ENCODE data around the gene MAN2C1. TPM values are rescaled to one million over a fixed set of nuclear protein-coding genes. Genes with fewer than 3 reads are reported as not detected.
"Not testable (repeated sequence)": the region's sequence is repeated elsewhere in the genome, so short reads cannot be mapped to it uniquely, and the experiment has no call there.

Gene MAN2C1
- total RNA-seq, 2 donors from 2014 or later: 150 to 224 TPM

DNA sequence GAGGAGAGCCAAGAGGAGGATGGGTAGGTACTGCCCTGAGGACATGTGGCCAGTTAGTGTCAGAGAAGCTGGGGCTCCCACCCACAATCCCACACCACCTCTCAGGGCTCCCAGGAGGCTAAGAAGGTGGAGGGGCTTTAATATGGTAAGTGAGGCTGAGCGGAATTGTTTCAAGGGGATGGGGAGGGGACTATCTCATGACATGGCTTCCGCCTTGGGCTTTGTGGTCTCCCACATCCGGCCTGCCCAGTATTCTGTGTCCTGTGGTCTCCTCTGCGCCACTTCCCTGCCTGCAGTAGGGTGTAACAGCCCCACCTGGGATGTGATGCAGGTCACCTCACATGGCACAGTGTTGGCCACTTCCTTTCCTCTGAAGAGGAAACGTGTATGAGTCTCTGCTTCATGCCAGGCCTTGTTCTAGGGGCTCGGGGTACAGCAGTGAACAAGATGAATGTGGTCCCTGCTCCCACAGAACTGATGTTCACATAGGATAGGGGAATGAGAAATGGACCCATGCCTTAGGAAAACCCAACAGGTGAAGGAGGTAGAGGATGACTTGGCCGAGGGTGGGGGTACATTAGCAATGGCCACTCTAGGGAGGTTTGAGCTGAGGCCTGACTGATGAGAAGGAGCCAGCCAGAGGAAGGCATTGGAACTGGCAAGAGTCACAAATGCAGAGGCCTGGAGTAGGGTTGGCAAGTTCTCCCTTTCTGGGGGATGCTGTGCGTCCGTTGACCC lies 18.4 kb downstream of the MAN2C1 start:
- Mint-ChIP-seq H3K27ac (no peak overlapping the region), H3K27me3 (ENCODE audit: insufficient read depth) (peaks cover 40% of the 10 kb centered on the region), H3K36me3 (ENCODE audit: low read depth) (peaks cover 2% of the 10 kb centered on the region), H3K4me3 (no peak overlapping the region), H3K4me1 (peaks cover 2% of the 10 kb centered on the region), H3K9me3 (no peaks in the 10 kb centered on the region)
- Histone ChIP-seq H3K36me3 (ENCODE audit: control insufficient read depth, insufficient read depth, low read length) (no peaks in the 10 kb centered on the region), H3K9me3 (ENCODE audit: control insufficient read depth, low read length) (no peaks in the 10 kb centered on the region), H3K27ac (ENCODE audit: low read depth, low read length) (no peak overlapping the region), H3K4me1 (ENCODE audit: control insufficient read depth, insufficient read depth, low read length) (no peaks in the 10 kb centered on the region), H3K9ac (ENCODE audit: extremely low read depth, low read length, poor library complexity, severe bottlenecking) (no peak overlapping the region), H3K27me3 (ENCODE audit: control insufficient read depth, insufficient read depth, low read length, poor library complexity, severe bottlenecking) (peaks cover 12% of the 10 kb centered on the region), H3K4me3 (ENCODE audit: low read length) (no peak overlapping the region)
- DNase-seq: no peak
- WGBS, 2 experiments (ENCODE audit: insufficient coverage in 1 of 2, insufficient read length in 1 of 2): 81 to 96% methylated on average over 4 to 7 of the region's 9 CpGs
- TF ChIP-seq, protein P1, sequence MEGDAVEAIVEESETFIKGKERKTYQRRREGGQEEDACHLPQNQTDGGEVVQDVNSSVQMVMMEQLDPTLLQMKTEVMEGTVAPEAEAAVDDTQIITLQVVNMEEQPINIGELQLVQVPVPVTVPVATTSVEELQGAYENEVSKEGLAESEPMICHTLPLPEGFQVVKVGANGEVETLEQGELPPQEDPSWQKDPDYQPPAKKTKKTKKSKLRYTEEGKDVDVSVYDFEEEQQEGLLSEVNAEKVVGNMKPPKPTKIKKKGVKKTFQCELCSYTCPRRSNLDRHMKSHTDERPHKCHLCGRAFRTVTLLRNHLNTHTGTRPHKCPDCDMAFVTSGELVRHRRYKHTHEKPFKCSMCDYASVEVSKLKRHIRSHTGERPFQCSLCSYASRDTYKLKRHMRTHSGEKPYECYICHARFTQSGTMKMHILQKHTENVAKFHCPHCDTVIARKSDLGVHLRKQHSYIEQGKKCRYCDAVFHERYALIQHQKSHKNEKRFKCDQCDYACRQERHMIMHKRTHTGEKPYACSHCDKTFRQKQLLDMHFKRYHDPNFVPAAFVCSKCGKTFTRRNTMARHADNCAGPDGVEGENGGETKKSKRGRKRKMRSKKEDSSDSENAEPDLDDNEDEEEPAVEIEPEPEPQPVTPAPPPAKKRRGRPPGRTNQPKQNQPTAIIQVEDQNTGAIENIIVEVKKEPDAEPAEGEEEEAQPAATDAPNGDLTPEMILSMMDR (conservative IDR thresholded peaks at IDR 0.05): no peak

DNA sequence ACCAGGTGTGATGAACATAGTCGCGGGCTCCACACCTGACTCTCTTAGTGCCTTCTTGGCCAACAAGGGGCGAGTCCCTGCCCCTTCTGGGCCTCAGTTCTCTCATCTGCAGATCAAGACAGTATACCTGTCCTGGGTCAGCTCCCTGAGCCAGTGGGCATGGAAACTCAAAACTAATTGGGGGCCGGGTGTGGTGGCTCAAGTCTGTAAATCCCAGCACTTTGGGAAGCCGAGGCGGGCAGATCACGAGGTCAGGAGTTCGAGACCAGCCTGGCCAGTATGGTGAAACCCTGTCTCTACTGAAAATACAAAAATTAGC lies 19.1 kb downstream of the MAN2C1 start:
- not testable (repeated sequence) for H3K9me3 Mint-ChIP-seq; H3K9me3 ChIP-seq (ENCODE audit: control insufficient read depth, low read length); H3K9ac ChIP-seq (ENCODE audit: extremely low read depth, low read length, poor library complexity, severe bottlenecking); H3K4me3 ChIP-seq (ENCODE audit: low read length); H3K27ac Mint-ChIP-seq; H3K4me1 Mint-ChIP-seq; H3K36me3 Mint-ChIP-seq (ENCODE audit: low read depth); H3K27ac ChIP-seq (ENCODE audit: low read depth, low read length); DNase-seq; H3K36me3 ChIP-seq (ENCODE audit: control insufficient read depth, insufficient read depth, low read length); H3K4me3 Mint-ChIP-seq; H3K4me1 ChIP-seq (ENCODE audit: control insufficient read depth, insufficient read depth, low read length)
- peaks cover 40% of the 10 kb centered on the region for H3K27me3 Mint-ChIP-seq (ENCODE audit: insufficient read depth)
- 94 to 99% methylated on average over 8 of the region's 8 CpGs for WGBS, 2 experiments (ENCODE audit: insufficient coverage in 1 of 2, insufficient read length in 1 of 2)
- H3K27me3 ChIP-seq (ENCODE audit: control insufficient read depth, insufficient read depth, low read length, poor library complexity, severe bottlenecking): peaks cover 12% of the 10 kb centered on the region

DNA sequence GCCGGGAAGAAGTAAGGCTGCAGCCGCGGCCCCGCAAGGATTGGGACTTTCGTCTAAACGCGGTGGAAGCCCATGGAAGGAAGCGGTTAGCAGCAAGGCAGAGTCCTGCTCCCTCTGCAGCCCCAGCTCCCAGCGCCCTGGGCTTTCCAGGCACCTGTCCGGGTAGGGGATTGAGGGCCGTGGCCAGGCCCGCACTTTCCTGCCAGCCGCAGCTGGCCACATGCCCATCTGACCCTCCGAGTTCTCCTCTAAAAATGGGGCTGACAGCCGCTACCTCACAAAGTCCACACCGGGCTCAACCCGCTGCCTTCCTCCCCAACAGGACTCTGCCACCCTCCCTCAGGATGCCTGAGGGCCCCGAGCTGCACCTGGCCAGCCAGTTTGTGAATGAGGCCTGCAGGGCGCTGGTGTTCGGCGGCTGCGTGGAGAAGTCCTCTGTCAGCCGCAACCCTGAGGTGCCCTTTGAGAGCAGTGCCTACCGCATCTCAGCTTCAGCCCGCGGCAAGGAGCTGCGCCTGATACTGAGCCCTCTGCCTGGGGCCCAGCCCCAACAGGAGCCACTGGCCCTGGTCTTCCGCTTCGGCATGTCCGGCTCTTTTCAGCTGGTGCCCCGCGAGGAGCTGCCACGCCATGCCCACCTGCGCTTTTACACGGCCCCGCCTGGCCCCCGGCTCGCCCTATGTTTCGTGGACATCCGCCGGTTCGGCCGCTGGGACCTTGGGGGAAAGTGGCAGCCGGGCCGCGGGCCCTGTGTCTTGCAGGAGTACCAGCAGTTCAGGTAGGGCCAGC lies 19.7 kb downstream of the MAN2C1 start:
- 54 to 63% methylated on average over 30 to 46 of the region's 46 CpGs for WGBS, 2 experiments (ENCODE audit: insufficient coverage in 1 of 2, insufficient read length in 1 of 2)
- Mint-ChIP-seq H3K36me3 (ENCODE audit: low read depth) (no peaks in the 10 kb centered on the region), H3K9me3 (no peaks in the 10 kb centered on the region), H3K4me1 (peaks cover 2% of the 10 kb centered on the region), H3K4me3 (peak overlapping the region; percentile 82), H3K27me3 (ENCODE audit: insufficient read depth) (peaks cover 40% of the 10 kb centered on the region), H3K27ac (no peak overlapping the region)
- Histone ChIP-seq H3K36me3 (ENCODE audit: control insufficient read depth, insufficient read depth, low read length) (no peaks in the 10 kb centered on the region), H3K4me1 (ENCODE audit: control insufficient read depth, insufficient read depth, low read length) (no peaks in the 10 kb centered on the region), H3K9me3 (ENCODE audit: control insufficient read depth, low read length) (no peaks in the 10 kb centered on the region), H3K27ac (ENCODE audit: low read depth, low read length) (no peak overlapping the region), H3K4me3 (ENCODE audit: low read length) (peak overlapping the region; percentile 87), H3K27me3 (ENCODE audit: control insufficient read depth, insufficient read depth, low read length, poor library complexity, severe bottlenecking) (peaks cover 12% of the 10 kb centered on the region), H3K9ac (ENCODE audit: extremely low read depth, low read length, poor library complexity, severe bottlenecking) (peak overlapping the region; percentile 23)
- TF ChIP-seq, protein P1 (conservative IDR thresholded peaks at IDR 0.05): no peak
- peak; percentile 74 for DNase-seq
